ENCODE results near the gene TRABD2B. TPM values are rescaled to one million over a fixed set of nuclear protein-coding genes. Genes with fewer than 3 reads are reported as not detected.

The TRABD2B gene
- total and polyA plus RNA-seq, 2 donors (not counting 3 experiments of a cell fraction or from before 2014, with no cell fraction given) = not detected

GRCh38 chr1:47859092-47859743, 138.0 kb downstream of the TRABD2B start:
- POLR2A ChIA-PET = no interaction called here
- no TSS peak for BruUV-seq (replicated peaks)
- CTCF ChIA-PET = no interaction called here
- Histone ChIP-seq H3K9me3 (replicated peaks; ENCODE audit: control insufficient read depth, insufficient read depth, low read length) (no peaks in the 10 kb centered on the region), H3K4me1 (ENCODE audit: control insufficient read depth, extremely low read depth, insufficient read depth, low read length) (no peaks in the 10 kb centered on the region), H4K20me1 (replicated peaks; ENCODE audit: control insufficient read depth, extremely low read depth, insufficient read depth, low read length) (no peaks in the 10 kb centered on the region), H3K79me2 (ENCODE audit: control insufficient read depth, insufficient read depth, low read length) (no peaks in the 10 kb centered on the region), H3K36me3 (ENCODE audit: control insufficient read depth in 2 of 2, extremely low read depth in 1 of 2, insufficient read depth in 2 of 2, low read length in 2 of 2) (no peaks in the 10 kb centered on the region), H3K4me3 (replicated peaks in 1 of 3; ENCODE audit: insufficient read depth in 1 of 3, low read depth in 1 of 3, low read length in 3 of 3) (no peak overlapping the region), H3K4me2 (ENCODE audit: insufficient read depth, low read length) (no peak overlapping the region), H2AFZ (ENCODE audit: low read depth, low read length) (no peak overlapping the region), H3K27ac (ENCODE audit: insufficient read depth, low read depth, low read length) (no peak overlapping the region), H3K9ac (replicated peaks; ENCODE audit: extremely low read depth, insufficient read depth, low read length) (no peak overlapping the region), H3K27me3 (ENCODE audit: control insufficient read depth in 2 of 2, insufficient read depth in 2 of 2, low read length in 2 of 2) (no peaks in the 10 kb centered on the region), H3K9me1 (replicated peaks; ENCODE audit: control insufficient read depth, extremely low read depth, insufficient read depth, low read length) (no peaks in the 10 kb centered on the region)
- dilution Hi-C loops (cut with MboI; ENCODE audit: extremely low pct_ligation_motif_present, low sequenced_read_pairs) = no loop called here
- intact Hi-C loops (cut with micrococcal nuclease) = no loop called here
- DNase-seq (ENCODE audit: low read depth, low spot score) = no peak
- FAIRE-seq = no peak
- no peak for TF ChIP-seq EZH2 (IDR thresholded peaks at IDR 0.05; ENCODE audit: borderline replicate concordance, low read depth, low read length, severe bottlenecking)

GRCh38 chr1:47856996-47857395, 140.2 kb downstream of the TRABD2B start:
- Histone ChIP-seq H3K27ac (ENCODE audit: insufficient read depth, low read depth, low read length) (no peak overlapping the region), H3K9me3 (replicated peaks; ENCODE audit: control insufficient read depth, insufficient read depth, low read length) (no peaks in the 10 kb centered on the region), H2AFZ (ENCODE audit: low read depth, low read length) (no peak overlapping the region), H3K79me2 (ENCODE audit: control insufficient read depth, insufficient read depth, low read length) (no peaks in the 10 kb centered on the region), H4K20me1 (replicated peaks; ENCODE audit: control insufficient read depth, extremely low read depth, insufficient read depth, low read length) (no peaks in the 10 kb centered on the region), H3K27me3 (ENCODE audit: control insufficient read depth in 2 of 2, insufficient read depth in 2 of 2, low read length in 2 of 2) (no peaks in the 10 kb centered on the region), H3K9me1 (replicated peaks; ENCODE audit: control insufficient read depth, extremely low read depth, insufficient read depth, low read length) (no peaks in the 10 kb centered on the region), H3K4me2 (ENCODE audit: insufficient read depth, low read length) (no peak overlapping the region), H3K9ac (replicated peaks; ENCODE audit: extremely low read depth, insufficient read depth, low read length) (no peak overlapping the region), H3K36me3 (ENCODE audit: control insufficient read depth in 2 of 2, extremely low read depth in 1 of 2, insufficient read depth in 2 of 2, low read length in 2 of 2) (no peaks in the 10 kb centered on the region), H3K4me3 (replicated peaks in 1 of 3; ENCODE audit: insufficient read depth in 1 of 3, low read depth in 1 of 3, low read length in 3 of 3) (no peak overlapping the region), H3K4me1 (ENCODE audit: control insufficient read depth, extremely low read depth, insufficient read depth, low read length) (no peaks in the 10 kb centered on the region)
- DNase-seq (ENCODE audit: low read depth, low spot score) (no peak), FAIRE-seq (no peak)
- BruUV-seq (replicated peaks) = no TSS peak
- ChIA-PET POLR2A (no interaction called here), CTCF (no interaction called here)
- TF ChIP-seq GATA2 (IDR thresholded peaks at IDR 0.05; ENCODE audit: insufficient read depth, insufficient read length, low read depth, low read length) (no peak), MYC (IDR thresholded peaks at IDR 0.05; ENCODE audit: low read depth, low read length) (no peak), POLR2AphosphoS5 (IDR thresholded peaks at IDR 0.05; ENCODE audit: insufficient read depth, low read depth, low read length) (no peak), CTCF (IDR thresholded peaks at IDR 0.05; ENCODE audit: extremely low read depth in 1 of 2, insufficient read depth in 1 of 2, low read depth in 1 of 2, low read length in 2 of 2) (no peak), MAX (IDR thresholded peaks at IDR 0.05; ENCODE audit: insufficient read depth, insufficient read length) (no peak), EZH2 (IDR thresholded peaks at IDR 0.05; ENCODE audit: borderline replicate concordance, low read depth, low read length, severe bottlenecking) (no peak), POLR2A (IDR thresholded peaks at IDR 0.05; ENCODE audit: low read depth, low read length) (no peak), FOS (IDR thresholded peaks at IDR 0.05; ENCODE audit: borderline replicate concordance, insufficient read depth, low read length) (no peak), JUN (IDR thresholded peaks at IDR 0.05; ENCODE audit: borderline replicate concordance, insufficient read depth, insufficient read length, low read depth) (no peak)
- dilution Hi-C loops (cut with MboI; ENCODE audit: extremely low pct_ligation_motif_present, low sequenced_read_pairs) = no loop called here
- intact Hi-C loops (cut with micrococcal nuclease) = no loop called here
